NCI-H1694 treated with DMSO at 0.1 percent for 48 hours (cell line): Measurements from ENCODE around the gene ASGR1.
A peak's percentile ranks its signal among the peaks of the same experiment; 100 is the strongest.

Experiments used
- DNase-seq: peaks from one replicate; lab custom pipeline; 2025; lab: John Stamatoyannopoulos, UW

ASGR1 gene

DNA sequence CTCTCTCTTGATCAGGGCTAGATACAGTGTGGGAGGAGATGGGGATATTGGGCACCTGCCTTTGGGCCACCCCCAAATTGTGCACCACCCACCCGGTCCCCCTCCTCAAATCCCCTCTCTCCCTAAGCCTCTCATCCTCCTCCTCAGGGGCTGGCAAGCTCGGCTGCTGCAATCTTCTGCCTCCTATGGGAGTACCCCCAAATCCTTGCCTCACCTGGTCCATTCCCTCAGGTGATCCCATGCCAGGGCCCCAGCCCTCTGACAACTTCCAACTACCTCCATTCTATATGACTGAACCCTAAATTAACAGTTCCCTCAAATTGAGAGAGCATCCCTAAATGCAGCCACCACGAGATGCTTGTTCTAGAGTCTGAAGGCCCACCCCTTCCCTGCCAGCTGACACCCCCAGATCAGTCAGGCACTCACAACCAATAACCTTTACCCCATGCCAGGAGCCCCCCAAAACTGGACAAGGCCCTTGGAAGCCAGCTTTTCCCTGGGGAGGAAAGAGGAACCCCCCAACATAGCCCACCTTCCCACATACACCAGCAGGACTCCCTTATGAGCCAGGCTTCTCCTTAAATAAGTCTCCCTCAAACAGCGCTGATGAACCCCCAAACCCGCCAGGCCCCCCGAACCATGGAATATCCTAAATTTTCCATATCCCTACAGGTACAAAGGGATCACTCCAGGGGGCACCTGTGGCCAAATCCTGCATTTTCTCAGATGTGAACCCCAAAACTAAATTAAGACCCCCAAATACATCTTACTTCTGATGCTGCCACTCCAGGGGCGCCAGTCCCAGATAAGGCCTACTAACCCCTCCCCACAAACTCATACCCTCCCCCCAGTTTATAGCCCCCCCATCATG, 37.3 kb upstream of the ASGR1 start:
- no peak for DNase-seq

DNA sequence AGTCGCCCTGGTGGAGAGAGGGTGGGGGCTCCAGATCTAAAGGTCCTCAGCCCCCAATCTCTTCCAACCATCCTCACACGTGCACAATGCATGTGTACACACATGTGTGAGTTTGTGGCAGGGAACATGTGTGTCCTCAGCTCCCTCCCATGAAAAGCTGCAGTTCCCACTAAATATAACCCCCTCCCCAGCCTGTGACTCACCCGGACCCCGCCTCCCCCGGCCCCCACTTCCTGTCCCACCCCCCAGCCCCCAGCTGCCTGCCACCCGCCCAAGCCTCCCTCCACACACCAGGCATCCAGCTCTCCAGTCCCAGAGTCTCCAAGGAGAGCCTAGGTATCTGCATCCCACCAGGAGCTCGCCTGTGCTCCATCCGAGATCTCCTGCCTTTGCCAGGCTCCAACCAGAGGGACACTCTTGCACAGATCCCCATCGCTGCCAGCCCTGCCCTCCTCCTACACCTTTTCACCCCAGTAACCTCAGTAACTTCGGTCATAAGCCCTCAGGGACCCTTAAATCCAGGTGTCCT, 36.5 kb upstream of the ASGR1 start:
- no peak for DNase-seq

DNA sequence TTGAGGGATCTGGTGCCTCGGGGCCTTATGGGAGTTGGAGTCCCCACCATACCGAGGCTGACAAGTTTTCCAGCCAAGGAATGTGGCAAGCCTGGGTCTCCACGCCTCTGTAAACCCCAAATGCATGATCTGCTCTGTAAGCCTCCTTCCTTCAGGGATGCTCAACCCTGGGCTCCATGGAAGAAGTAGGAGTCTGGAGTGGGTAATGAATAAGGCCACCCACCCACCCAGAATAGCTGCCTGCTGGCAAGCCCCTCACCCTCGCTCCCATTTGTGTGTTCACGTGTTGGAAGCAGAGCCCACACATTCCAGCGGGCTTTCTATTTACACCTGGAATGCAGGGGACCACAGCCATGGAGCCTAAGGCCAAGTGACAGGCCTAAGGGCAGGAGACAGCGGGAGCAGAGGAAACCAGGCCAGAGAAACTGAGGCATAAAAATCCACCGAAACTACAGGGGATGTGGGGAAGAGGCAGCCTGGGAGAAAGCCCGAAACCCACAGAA, 36.0 kb upstream of the ASGR1 start:
- no peak for DNase-seq

DNA sequence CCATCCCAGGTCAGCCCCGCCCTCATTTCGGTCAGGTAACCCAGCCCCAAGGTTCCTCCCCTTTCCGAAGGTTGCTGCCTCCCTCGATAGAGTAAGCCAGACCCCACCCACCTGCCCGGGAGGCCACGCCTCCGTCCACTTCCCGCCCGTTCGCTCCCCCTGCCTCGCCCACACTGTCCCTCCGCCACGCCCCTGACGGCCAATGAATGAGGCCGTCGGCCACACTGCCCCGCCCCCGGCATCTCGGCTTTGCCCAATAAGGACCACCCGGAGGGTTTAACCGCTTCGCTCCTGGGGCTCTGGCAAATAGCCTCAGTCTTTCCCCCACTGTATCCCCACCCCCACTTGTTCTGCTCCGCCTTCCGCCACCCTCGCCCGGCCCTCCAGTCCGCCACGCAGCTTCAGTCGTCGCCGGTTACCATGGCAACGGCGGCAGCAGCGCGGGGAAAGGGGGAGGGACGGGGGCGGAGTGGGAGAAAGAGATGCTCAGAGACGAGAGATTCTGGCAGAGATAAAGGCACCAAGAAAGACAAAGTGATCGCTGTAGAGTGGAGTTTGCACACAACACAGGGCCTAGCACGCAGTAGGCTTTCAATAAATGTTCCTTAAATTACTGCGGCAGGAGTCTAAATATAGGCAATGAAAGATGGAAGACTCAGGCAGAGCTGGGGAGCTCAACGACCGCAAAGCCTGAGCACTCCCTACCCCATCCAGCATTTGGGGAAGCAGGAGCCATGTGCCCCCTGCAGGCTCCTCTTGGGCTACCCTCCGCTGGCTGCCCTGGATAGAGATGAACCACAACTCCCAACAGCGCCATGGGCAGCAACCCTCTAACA, 35.3 kb upstream of the ASGR1 start:
- peak; percentile 98 for DNase-seq

DNA sequence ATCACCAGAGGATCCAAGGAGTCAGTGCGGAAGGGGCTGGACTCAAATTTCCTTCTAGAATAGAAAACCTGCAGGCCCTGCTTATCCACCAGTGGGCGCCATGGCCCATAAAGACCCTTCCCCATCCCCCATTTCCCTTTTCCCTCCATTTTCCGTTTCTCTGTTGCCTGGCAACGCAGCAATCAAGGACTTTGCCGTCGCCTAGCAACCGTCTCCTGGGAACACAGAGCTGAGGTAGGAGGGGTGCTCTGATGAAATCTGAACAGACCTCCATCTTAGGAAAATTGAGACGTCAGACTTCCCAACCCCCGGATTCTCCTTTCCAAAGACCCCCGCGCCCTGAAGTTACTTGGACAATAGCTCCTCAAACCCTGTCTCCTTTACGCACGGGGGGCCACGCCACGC, 34.7 kb upstream of the ASGR1 start:
- peak; percentile 96 for DNase-seq

DNA sequence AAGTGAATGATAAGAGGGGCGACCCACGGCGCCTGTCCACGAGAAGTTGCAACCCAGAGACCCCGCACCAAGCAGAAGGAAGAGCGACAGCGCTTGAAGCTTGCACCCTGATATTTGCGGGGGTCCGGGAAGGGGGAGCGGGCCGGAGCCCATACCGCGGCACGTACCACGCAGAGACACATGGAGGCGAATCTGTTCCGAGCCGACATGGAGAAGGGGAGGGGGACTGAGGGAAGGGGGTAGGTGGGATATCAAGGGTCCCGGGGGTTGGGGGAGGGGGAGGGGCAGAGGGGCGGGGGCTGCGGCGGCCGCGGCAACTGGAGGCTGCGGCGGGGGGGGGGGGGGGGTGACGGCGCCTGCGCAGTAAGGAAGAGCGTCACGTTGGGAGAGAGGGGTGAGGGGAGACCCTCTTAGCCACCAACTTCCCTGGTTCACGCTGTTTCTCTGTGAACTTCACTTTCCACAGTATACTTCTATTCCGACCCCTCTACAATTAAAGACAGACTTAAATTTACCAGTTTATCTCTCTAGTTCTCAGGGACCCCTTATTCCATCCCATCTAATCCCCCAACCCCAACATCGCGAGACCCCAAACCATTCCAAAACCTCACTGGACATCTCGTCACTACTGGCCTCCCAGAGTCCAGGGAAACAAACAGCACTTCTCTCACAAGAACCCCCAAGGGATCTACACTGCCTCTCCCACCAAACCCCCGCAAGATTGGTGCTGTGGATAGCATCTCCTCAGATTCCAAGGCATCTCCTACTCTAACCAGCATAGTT, 32.5 kb upstream of the ASGR1 start:
- no peak for DNase-seq

DNA sequence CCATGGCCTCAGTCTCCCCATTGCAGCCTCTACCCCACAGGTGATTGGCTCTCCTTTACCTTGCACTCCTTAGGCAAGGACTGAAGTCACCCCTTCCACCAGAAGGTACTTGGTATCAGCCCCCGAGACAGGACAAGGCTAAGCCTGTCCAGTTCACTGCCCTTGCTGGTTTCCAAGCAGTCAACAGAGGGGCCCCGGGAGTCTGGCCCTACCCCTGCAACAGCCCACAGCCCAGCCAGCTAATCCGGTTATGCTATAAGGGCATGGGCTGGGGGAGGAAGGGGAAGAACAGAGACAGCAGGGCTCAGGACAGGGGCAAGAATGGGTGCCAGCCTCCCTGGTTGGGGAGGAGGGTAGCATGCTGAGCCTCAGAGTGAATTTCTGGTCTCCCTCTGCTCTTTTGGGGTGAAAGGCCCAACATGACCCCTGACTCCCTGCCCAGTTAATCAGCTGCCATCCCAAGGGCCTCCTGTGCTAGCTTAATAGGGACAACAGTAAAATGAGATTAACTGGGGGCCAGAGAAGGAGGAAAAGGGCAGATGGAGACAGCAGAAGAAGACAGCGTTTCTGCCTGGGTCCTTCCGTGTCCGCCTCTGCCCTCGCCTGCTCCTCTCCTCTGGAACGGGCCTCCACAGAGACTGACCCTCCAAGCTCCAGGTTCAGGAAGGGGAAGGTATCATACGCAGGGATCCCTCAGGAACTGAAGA, 29.7 kb upstream of the ASGR1 start:
- no peak for DNase-seq

DNA sequence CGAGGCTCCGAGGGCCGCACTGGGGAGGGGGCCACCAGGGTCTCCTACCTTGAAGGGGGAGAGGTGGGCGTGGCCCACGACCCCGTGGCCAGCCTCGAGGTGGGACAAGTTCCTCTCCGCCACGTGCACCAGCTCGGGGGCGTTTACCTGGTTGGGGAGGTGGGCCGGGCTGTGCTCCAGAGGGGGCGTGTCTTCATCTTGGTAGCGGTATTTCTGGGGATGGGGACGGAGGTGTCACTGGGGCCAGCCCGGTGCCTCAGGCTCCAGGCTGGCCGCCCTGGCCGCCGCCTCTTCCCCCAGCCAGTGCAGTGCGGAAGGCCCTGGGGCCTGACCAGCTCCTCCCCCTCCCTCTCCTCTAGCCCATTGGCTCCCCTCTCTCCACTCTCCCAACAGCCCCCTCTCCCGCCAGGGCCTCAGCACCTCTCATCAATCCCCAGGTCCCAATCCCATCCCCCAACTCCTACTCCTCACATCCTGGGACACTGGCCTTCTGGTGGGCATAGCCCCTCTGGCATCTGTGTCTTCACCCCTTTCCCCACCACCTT, 28.9 kb upstream of the ASGR1 start:
- no peak for DNase-seq

DNA sequence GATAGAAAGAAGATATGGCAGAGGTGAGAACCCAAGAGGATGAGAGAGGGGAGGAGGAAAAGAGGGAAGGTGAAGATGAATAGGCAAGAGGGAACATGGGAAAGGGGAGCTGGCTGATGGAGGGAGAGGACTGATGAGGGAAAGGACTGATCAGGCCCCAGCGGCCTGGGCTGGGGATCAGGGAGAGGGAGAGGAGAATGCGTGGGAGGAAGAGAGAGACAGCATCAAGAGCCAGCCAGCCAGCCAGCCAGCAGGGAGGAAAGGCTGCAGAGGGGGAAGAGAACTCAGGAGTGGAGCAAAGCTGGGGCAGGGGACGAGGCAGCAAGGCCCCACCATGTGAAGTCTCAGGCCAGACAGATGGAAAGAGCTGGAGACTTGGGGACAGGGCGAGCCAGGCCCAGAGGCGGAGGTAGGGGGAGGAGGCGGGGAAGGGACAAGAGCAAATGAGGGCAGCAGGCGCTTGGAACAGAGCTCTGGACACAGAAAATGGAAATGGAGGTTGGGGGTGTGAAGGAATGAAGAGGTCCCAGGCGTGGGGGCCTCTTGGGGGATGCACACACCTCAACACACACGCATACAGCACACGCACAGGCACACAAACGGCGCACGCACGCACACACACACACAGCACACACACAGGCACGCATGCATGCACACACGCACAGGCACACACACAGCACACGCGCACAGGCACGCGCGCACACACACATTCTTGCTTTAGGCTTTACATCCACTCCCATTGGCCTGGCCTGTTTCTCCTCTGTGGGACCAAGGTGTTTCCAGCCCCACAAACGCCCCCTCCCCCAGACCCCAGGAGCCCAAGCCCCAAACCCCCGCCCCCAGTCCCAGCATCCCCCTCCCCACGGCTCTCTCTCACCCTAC, 28.2 kb upstream of the ASGR1 start:
- DNase-seq = no peak

DNA sequence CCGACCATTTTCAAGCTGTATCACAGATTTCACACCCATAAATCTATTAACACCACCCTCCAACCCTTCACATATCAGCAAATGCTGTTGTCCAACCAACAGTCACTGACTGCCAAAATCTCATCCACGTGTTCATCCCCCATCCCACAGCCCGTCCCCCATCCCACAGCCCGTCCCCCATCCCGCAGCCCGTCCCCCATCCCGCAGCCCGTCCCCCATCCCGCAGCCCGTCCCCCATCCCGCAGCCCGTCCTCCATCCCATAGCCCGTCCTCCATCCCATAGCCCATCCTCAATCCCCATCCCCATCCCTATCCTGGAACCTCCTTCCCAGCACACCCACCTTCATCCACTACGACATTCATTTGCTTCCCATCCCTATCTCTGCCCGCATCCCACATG, 26.4 kb upstream of the ASGR1 start:
- no peak for DNase-seq

DNA sequence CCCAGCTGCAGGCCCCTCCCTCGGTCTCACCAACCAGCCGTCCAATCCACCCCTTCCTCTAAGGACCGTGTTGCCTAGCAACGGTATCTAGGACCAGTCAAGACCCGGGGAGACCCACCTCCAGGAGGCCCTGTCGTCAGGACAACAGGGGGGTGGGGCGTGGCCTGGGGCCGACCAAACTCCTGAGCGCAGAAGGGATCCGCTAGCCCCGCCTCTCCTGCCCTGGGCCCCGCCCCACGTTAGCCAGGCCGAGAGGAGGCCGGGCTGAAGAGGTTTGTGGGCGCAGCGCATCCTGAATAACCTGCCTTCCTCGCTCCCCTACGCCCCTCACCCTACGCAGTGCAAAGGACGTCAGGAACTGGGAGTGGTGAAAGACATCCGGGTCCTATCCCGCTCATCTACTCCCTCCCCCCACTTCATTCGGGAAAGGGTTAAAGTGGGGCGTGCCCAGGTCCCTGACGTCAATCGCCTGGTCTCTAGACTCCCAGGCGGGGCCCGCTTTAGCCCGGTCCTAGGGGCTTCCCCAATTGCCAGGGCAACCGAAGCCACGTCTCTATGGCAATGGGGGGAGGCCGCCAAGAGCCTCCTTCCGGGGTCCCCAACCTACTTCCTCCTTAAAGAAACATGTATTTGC, 25.8 kb upstream of the ASGR1 start:
- DNase-seq = peak; percentile 88

DNA sequence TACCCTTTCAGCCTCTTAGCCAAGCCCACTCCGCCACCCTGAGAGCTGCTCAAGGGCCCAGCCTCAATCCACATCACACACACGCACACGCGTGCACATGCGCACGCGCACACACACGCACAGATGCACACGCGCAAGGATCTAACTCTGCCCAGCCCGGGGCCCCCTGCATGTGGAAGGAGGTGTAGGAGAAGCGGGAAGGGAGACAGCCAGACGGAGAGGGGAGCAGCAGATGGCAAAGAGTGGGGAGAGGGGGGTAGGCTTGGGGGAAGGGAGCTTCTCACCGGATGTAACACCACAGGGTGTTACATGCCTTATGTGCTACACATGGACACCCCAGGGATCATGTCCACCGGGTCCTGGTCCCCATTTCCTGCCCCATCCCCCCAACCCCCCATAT, 25.2 kb upstream of the ASGR1 start:
- peak; percentile 69 for DNase-seq

DNA sequence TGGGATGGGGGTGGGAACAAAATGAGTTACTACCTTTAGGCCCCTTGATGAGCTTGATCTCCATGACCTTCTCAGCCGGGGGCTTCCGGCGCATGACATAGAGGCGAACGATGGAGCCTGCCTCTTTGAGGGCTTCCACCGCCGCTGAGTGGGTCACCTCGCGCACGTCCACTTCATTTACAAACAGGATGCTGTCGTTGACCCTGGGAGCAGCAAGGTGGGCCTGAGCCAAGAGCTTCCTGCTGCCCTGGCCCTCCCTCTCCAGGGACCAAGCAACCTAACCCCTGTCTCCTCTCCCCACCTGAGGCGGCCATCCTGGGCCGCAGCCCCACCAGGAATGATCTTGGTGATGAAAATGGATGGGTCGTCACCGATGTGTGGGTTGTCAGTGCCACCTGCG, 24.2 kb upstream of the ASGR1 start:
- no peak for DNase-seq

DNA sequence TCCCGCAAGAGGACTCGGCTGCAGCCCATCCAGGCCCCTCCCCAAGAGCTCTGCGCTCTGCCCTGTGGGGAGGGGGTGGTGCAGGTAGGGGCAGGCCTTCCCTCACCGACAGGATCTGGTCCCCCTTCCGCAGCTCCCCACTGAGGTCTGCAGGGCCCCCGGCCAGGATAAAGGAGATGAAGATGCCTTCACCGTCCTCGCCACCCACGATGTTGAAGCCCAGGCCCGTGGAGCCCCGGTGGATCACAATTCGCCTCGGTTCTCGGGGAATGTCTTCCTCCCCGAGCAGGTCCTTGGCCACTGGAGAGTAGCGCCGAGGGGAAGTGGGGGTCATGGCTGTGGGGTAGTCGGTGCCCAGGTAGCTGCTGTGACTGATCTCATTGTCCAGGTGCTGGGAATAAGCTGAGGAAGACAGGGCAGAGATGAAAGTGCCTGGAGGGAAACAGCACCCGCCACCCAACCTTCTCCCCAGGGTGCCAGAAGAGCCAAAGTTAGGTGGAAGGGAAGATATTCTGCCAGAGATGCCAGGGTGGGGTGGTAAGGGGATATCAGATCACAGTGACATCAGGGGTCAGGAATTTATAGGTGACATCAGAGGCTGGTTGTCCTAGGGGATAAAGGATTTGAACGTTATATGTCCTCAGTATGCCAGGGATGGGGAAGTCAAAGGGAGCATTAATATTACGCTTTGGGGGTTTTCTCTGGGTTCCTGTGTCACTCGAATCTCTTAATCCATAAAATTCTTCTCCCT, 17.7 kb upstream of the ASGR1 start:
- DNase-seq = no peak

DNA sequence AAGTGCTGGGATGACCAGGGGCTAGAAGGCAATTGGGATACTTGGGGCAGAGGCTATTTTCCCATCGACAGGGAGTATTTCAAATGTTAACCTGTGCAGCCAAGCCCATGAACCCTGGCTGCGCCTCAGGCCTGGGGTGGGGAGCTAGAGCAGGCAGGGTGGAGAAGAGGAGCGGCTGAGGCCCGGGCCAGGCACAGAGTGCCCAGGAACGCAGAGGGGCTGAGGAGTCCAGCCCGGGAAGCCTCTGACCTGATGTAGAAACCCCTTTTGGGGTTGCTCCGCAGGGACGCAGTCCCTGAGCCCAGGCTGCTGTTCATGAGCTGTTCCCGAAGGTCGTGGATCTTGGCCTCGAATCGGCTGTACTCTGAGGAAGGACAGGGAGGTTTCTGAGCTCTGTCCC, 16.8 kb upstream of the ASGR1 start:
- no peak for DNase-seq

DNA sequence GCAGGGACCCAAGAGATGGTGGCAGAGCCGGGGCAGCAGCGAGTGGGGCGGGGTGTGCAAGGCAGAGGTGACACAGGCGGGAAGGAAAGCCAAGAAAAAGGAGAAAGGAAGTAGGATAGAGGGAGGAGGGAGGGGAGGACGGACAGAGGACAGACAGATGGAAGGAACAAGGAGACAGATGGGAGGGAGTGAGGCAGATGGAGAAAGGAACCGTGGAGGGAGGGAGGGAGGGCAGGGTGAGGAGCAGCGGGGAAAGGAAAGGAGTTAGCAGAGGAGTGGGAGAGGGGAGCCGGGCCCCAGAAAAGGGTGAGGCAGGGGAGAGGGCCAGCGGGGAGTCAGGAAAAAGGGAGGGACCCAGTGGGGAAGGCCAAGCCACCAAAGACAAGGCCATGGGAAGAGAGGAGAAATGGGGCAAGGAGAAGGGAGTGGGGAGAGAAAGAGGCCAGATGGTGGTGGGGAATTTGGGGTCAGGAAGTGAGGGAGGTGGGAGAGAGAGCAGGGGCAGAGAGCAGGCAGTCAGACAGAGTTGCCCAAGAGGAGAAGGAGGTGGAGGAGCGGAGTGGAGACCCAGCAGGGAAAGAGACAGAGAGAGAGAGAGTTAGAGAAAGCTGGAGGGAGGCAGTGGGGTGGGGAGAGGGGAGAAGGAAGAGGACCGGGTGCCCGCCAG, 13.2 kb upstream of the ASGR1 start:
- DNase-seq = peak; percentile 66

DNA sequence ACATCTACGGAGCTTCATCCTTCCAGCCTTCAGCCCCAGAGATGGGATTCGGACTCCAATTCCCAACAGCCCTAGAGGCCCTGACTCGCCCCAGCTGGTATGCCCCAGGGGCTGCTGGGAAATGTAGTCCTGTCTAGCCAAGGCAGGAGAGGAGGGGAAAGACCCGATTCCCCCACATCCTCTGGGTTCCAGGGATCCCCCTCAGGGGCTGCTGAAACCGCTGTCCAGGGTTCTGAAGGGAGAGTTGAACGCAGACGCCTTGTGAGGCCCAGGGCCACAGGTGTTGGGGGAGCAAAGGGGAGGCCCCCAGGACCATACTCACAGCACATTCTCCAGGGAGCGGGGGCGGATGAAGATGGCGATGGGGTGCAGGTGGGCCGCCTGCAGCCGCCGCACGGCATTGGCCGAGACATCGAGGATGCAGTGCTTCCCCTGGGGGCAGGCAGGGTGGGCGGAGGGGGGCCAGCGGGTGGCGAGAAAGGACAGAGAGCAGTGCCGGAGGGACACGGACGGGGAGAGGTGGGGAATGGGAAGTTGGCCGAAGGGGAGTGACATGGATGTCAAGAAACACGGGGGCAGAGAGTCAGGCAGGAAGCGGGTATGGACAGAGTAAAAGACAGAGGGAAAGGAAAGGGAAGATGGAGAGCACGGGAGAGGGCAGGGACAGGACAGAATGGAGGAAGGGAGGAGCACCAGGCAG, 12.6 kb upstream of the ASGR1 start:
- peak; percentile 77 for DNase-seq

DNA sequence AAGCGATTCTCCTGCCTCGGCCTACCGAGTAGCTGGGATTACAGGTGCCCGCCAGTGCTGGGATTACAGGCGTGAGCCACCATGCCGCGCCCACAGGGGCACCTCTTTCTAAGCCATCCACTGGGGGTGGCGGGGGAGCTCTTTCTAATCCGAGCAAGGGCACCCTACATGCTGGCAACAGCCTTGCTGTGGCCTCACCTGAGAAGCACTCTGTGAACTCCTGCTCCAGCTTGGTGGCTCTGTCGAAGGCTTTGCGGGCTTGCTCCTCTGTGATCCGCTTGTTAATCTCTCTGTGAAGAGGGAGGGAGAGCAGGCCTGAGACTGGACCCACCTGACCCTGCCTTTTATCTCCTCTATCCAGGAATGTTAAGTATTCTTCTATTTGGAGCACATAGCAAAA, 11.9 kb upstream of the ASGR1 start:
- no peak for DNase-seq
